ENCODE measurements around the gene CAMTA1.
A peak's percentile ranks its signal among the peaks of the same experiment; 100 is the strongest.
"Not testable (repeated sequence)": the region's sequence is repeated elsewhere in the genome, so short reads cannot be mapped to it uniquely, and the experiment has no call there.

The CAMTA1 gene

GRCh38 chr1:7780976-7781375 lies 995.7 kb downstream of the CAMTA1 start:
- Mint-ChIP-seq H3K4me1 (ENCODE audit: low read depth) (peaks cover 47% of the 10 kb centered on the region), H3K27me3 (no peaks in the 10 kb centered on the region), H3K36me3 (ENCODE audit: low read depth) (peaks cover 76% of the 10 kb centered on the region), H3K4me3 (no peak overlapping the region), H3K9me3 (no peaks in the 10 kb centered on the region), H3K27ac (no peak overlapping the region)
- intact Hi-C loops (cut with micrococcal nuclease) = loop anchor here (5.0 kb wide), 1 partner anchor 181 kb away; the partner anchor contains the start of gene PARK7

GRCh38 chr1:7781501-7781900 lies 996.2 kb downstream of the CAMTA1 start:
- H3K36me3 Mint-ChIP-seq (ENCODE audit: low read depth) = peaks cover 74% of the 10 kb centered on the region
- no peaks in the 10 kb centered on the region for H3K27me3 Mint-ChIP-seq
- H3K9me3 Mint-ChIP-seq = no peaks in the 10 kb centered on the region
- no peak overlapping the region for H3K4me3 Mint-ChIP-seq
- intact Hi-C loops (cut with micrococcal nuclease) = loop anchor here (5.0 kb wide), 1 partner anchor 181 kb away; the partner anchor contains the start of gene PARK7
- peak overlapping the region; percentile 83 for H3K27ac Mint-ChIP-seq
- H3K4me1 Mint-ChIP-seq (ENCODE audit: low read depth) = peaks cover 50% of the 10 kb centered on the region

- no peaks in the 10 kb centered on the region for H3K27me3 Mint-ChIP-seq
- H3K9me3 Mint-ChIP-seq = no peaks in the 10 kb centered on the region
- H3K27ac Mint-ChIP-seq = peak overlapping the region; percentile 83
- H3K36me3 Mint-ChIP-seq (ENCODE audit: low read depth) = peaks cover 70% of the 10 kb centered on the region
- no peak overlapping the region for H3K4me3 Mint-ChIP-seq
- peaks cover 54% of the 10 kb centered on the region for H3K4me1 Mint-ChIP-seq (ENCODE audit: low read depth)
- intact Hi-C loops (cut with micrococcal nuclease) = loop anchor here (5.0 kb wide), 1 partner anchor 180 kb away; the partner anchor contains the start of gene PARK7
Observed at GRCh38 chr1:7781923-7782495, 996.8 kb downstream of the CAMTA1 start.

- peaks cover 59% of the 10 kb centered on the region for H3K4me1 Mint-ChIP-seq (ENCODE audit: low read depth)
- peak overlapping the region; percentile 83 for H3K27ac Mint-ChIP-seq
- H3K4me3 Mint-ChIP-seq = peak overlapping the region; percentile 82
- no peaks in the 10 kb centered on the region for H3K27me3 Mint-ChIP-seq
- intact Hi-C loops (cut with micrococcal nuclease) = loop anchor here (1.0 to 5.0 kb wide), 2 partner anchors 12 to 179 kb away; partner anchors contain the start of genes PARK7 and VAMP3
- H3K36me3 Mint-ChIP-seq (ENCODE audit: low read depth) = peaks cover 67% of the 10 kb centered on the region
- H3K9me3 Mint-ChIP-seq = no peaks in the 10 kb centered on the region
Observed at GRCh38 chr1:7783178-7783711, 998.0 kb downstream of the CAMTA1 start.

GRCh38 chr1:7783826-7784491 lies 998.7 kb downstream of the CAMTA1 start, which contains the start of gene PER3:
Gene PER3, plus strand, starts transcription at chr1:7784291. Its CDS starts 587 bp downstream, at chr1:7784878.
- peak within 1 kb of the TSS; percentile 83 for H3K27ac Mint-ChIP-seq
- peaks cover 59% of the 10 kb centered on the region for H3K4me1 Mint-ChIP-seq (ENCODE audit: low read depth)
- no peaks in the 10 kb centered on the region for H3K27me3 Mint-ChIP-seq
- peaks cover 67% of the 10 kb centered on the region for H3K36me3 Mint-ChIP-seq (ENCODE audit: low read depth)
- H3K9me3 Mint-ChIP-seq = peaks cover 1% of the 10 kb centered on the region
- H3K4me3 Mint-ChIP-seq = peak within 1 kb of the TSS; percentile 82
- intact Hi-C loops (cut with micrococcal nuclease) = loop anchor here (1.0 to 5.0 kb wide), 2 partner anchors 13 to 178 kb away; partner anchors contain the start of genes PARK7 and VAMP3

GRCh38 chr1:7784492-7785071 lies 999.3 kb downstream of the CAMTA1 start:
- Mint-ChIP-seq H3K4me3 (peak overlapping the region; percentile 82), H3K9me3 (peaks cover 7% of the 10 kb centered on the region), H3K27me3 (no peaks in the 10 kb centered on the region), H3K27ac (peak overlapping the region; percentile 42), H3K36me3 (ENCODE audit: low read depth) (peaks cover 67% of the 10 kb centered on the region), H3K4me1 (ENCODE audit: low read depth) (peaks cover 59% of the 10 kb centered on the region)
- intact Hi-C loops (cut with micrococcal nuclease) = loop anchor here (5.0 kb wide), 1 partner anchor 178 kb away; the partner anchor contains the start of gene PARK7

- Mint-ChIP-seq H3K27me3 (no peaks in the 10 kb centered on the region), H3K9me3 (peaks cover 13% of the 10 kb centered on the region), H3K4me1 (ENCODE audit: low read depth) (peaks cover 54% of the 10 kb centered on the region), H3K4me3 (peak overlapping the region; percentile 82), H3K36me3 (ENCODE audit: low read depth) (peaks cover 67% of the 10 kb centered on the region), H3K27ac (peak overlapping the region; percentile 42)
- intact Hi-C loops (cut with micrococcal nuclease) = no loop called here
Observed at GRCh38 chr1:7785108-7785507, 999.9 kb downstream of the CAMTA1 start.

GRCh38 chr1:7786795-7787194 lies 1001.5 kb downstream of the CAMTA1 start:
- intact Hi-C loops (cut with micrococcal nuclease) = no loop called here
- Mint-ChIP-seq H3K4me1 (ENCODE audit: low read depth) (peaks cover 39% of the 10 kb centered on the region), H3K27me3 (no peaks in the 10 kb centered on the region), H3K27ac (no peak overlapping the region), H3K36me3 (ENCODE audit: low read depth) (peaks cover 68% of the 10 kb centered on the region), H3K4me3 (no peak overlapping the region), H3K9me3 (peaks cover 29% of the 10 kb centered on the region)

GRCh38 chr1:7789828-7790227 lies 1004.6 kb downstream of the CAMTA1 start:
- Mint-ChIP-seq H3K27me3 (no peaks in the 10 kb centered on the region), H3K36me3 (ENCODE audit: low read depth) (peaks cover 84% of the 10 kb centered on the region), H3K27ac (no peak overlapping the region), H3K4me1 (ENCODE audit: low read depth) (peaks cover 21% of the 10 kb centered on the region), H3K4me3 (no peak overlapping the region), H3K9me3 (peaks cover 35% of the 10 kb centered on the region)
- intact Hi-C loops (cut with micrococcal nuclease) = no loop called here

- H3K27me3 Mint-ChIP-seq; H3K27ac Mint-ChIP-seq; intact Hi-C loops (cut with micrococcal nuclease); H3K4me3 Mint-ChIP-seq: not testable (repeated sequence)
- peaks cover 85% of the 10 kb centered on the region for H3K36me3 Mint-ChIP-seq (ENCODE audit: low read depth)
- peaks cover 18% of the 10 kb centered on the region for H3K4me1 Mint-ChIP-seq (ENCODE audit: low read depth)
- peaks cover 35% of the 10 kb centered on the region for H3K9me3 Mint-ChIP-seq
Observed at GRCh38 chr1:7791027-7791426, 1005.8 kb downstream of the CAMTA1 start.

GRCh38 chr1:7795406-7795805 lies 1010.2 kb downstream of the CAMTA1 start:
- Mint-ChIP-seq H3K4me3 (no peak overlapping the region), H3K27ac (no peak overlapping the region), H3K27me3 (no peaks in the 10 kb centered on the region), H3K4me1 (ENCODE audit: low read depth) (peaks cover 6% of the 10 kb centered on the region), H3K36me3 (ENCODE audit: low read depth) (peaks cover 89% of the 10 kb centered on the region), H3K9me3 (peaks cover 19% of the 10 kb centered on the region)
- intact Hi-C loops (cut with micrococcal nuclease) = no loop called here

GRCh38 chr1:7805460-7805859 lies 1020.2 kb downstream of the CAMTA1 start:
- H3K4me1 Mint-ChIP-seq (ENCODE audit: low read depth) = no peaks in the 10 kb centered on the region
- no peak overlapping the region for H3K4me3 Mint-ChIP-seq
- H3K27ac Mint-ChIP-seq = no peak overlapping the region
- H3K9me3 Mint-ChIP-seq = no peaks in the 10 kb centered on the region
- no peaks in the 10 kb centered on the region for H3K27me3 Mint-ChIP-seq
- peaks cover 76% of the 10 kb centered on the region for H3K36me3 Mint-ChIP-seq (ENCODE audit: low read depth)
- intact Hi-C loops (cut with micrococcal nuclease) = no loop called here

GRCh38 chr1:7808253-7808844 lies 1023.1 kb downstream of the CAMTA1 start:
- no peak overlapping the region for H3K4me3 Mint-ChIP-seq
- H3K9me3 Mint-ChIP-seq = peaks cover 8% of the 10 kb centered on the region
- no peak overlapping the region for H3K27ac Mint-ChIP-seq
- peaks cover 78% of the 10 kb centered on the region for H3K36me3 Mint-ChIP-seq (ENCODE audit: low read depth)
- H3K27me3 Mint-ChIP-seq = peaks cover 1% of the 10 kb centered on the region
- intact Hi-C loops (cut with micrococcal nuclease) = loop anchor here (1.0 kb wide), 1 partner anchor 48 kb away; no protein-coding TSS in a partner anchor
- H3K4me1 Mint-ChIP-seq (ENCODE audit: low read depth) = no peaks in the 10 kb centered on the region

Data from dendritic cell treated with granulocyte-macrophage colony-stimulating factor and Interleukin-4, amounts not matched to agents 40 ng/mL and 50 ng/mL, for 4 days (primary cell).